AG04449 (cell line): ENCODE measurements around the gene ESR2.

Experiments
- CTCF ChIA-PET: fragments of 350-600 bp; formaldehyde crosslinking; extraction: SDS; loops from one replicate; lab custom pipeline; 2021; ENCODE audit warnings: antibody characterized with exemption; lab: Yijun Ruan, JAX
- POLR2A ChIA-PET: fragments of 400-600, 350-600 bp; formaldehyde crosslinking; extraction: SDS; loops from one replicate; lab custom pipeline; 2020; ENCODE audit warnings: antibody characterized with exemption, inconsistent platforms; lab: Yijun Ruan, JAX
- DNase-seq: peaks from one replicate; pipeline ENCODE4 v3.0.0-alpha.2; 2010; ENCODE audit warnings: low read depth, low spot score
- H3K4me3 ChIP-seq: 2 replicates; pipeline ENCODE4 v1.5.1; 2011; ENCODE audit warnings: low read depth, mild to moderate bottlenecking, control low read depth, low read length
- CTCF ChIP-seq: IDR thresholded peaks from one replicate; pipeline ENCODE4 v1.5.1; 2011; ENCODE audit warnings: mild to moderate bottlenecking, moderate library complexity, low read length, control low read depth, inconsistent platforms; ENCODE audit not compliant: insufficient read depth; ENCODE audit errors: missing control alignments

ESR2 gene

GRCh38 chr14:64035143-64035542 lies 259.0 kb downstream of the ESR2 start:
- peak; percentile 12 for DNase-seq

More at GRCh38 chr14:64035143-64035542, 259.0 kb downstream of the ESR2 start:
- POLR2A ChIA-PET = no interaction called here
- CTCF ChIA-PET = interaction anchor here (0.7 to 0.9 kb wide), 3 partner anchors 260 to 268 kb away, joined by 3 to 5 read pairs (median 5); no protein-coding TSS in a partner anchor
- TF ChIP-seq CTCF = no peak
- no peak overlapping the region for H3K4me3 ChIP-seq
